OCI-LY3 (cell line): Measurements from ENCODE around the gene LOXL3.
A peak's percentile ranks its signal among the peaks of the same experiment; 100 is the strongest.

ENCODE experiments used
- CTCF ChIP-seq: fragments of 200-600, 300-600 bp; sonication (generic); IDR thresholded peaks from 2 replicates; pipeline ENCODE4 v1.5.1; 2014; ENCODE audit warnings: antibody characterized with exemption, low read length, low read depth
- EZH2phosphoT487 ChIP-seq: fragments of 200-600 bp; shearing (Covaris generic); IDR thresholded peaks from 2 replicates; pipeline ENCODE4 v1.6.1; 2018; ENCODE audit warnings: antibody characterized with exemption, mixed run types, low read depth

- peak; percentile 59 for TF ChIP-seq CTCF
- TF ChIP-seq EZH2phosphoT487, result no peak
These were observed 46.4 kb downstream of the LOXL3 start, which contains the start of gene PCGF1 for GRCh38 chr2:74507145-74507925.
